OCI-LY7 (cell line): ENCODE data around the gene APOH. TPM values are rescaled to one million over a fixed set of nuclear protein-coding genes. Genes with fewer than 3 reads are reported as not detected.

Experiments
- BruUV-seq: library from RNA; stranded (reverse); fragments of 400-500 nt; replicated peaks from 2 replicates; lab custom pipeline; 2021; lab: Mats Ljungman, UMichigan
- CTCF ChIA-PET: fragments of 300-600 bp; sonication (Branson Sonifier 250); formaldehyde crosslinking; loops from one replicate; lab custom pipeline; 2022; ENCODE audit warnings: antibody characterized with exemption; ENCODE audit not compliant: unreplicated experiment; lab: Charles Lee
- POLR2A ChIA-PET: fragments of 300-600 bp; sonication (Branson Sonifier 250); formaldehyde crosslinking; loops from one replicate; lab custom pipeline; 2022; ENCODE audit warnings: antibody characterized with exemption; lab: Charles Lee
- DNase-seq: peaks from one replicate; pipeline ENCODE4 v3.0.0-alpha.2; 2015; ENCODE audit warnings: low spot score
- H2AFZ ChIP-seq: fragments of 200-600 bp; sonication (generic), shearing (Covaris generic); 2 replicates; pipeline ENCODE4 v1.6.1; 2014; ENCODE audit warnings: mild to moderate bottlenecking, antibody characterized with exemption, low read length, moderate library complexity
- H3K27ac ChIP-seq: fragments of 200-600 bp; sonication (generic); 2 replicates; pipeline ENCODE4 v1.5.1; 2014; ENCODE audit warnings: mixed run types, low read depth, mild to moderate bottlenecking, moderate library complexity, low read length, inconsistent platforms; ENCODE audit not compliant: poor library complexity, severe bottlenecking
- H3K36me3 ChIP-seq: fragments of 200-600 bp; sonication (generic); 2 replicates; pipeline ENCODE4 v1.6.1; 2014; ENCODE audit warnings: mild to moderate bottlenecking, antibody characterized with exemption, low read length, moderate library complexity, mixed read lengths; ENCODE audit not compliant: insufficient read depth
- H3K4me1 ChIP-seq: fragments of 200-600 bp; sonication (generic); 2 replicates; pipeline ENCODE4 v1.5.1; 2014; ENCODE audit warnings: mild to moderate bottlenecking, low read length; ENCODE audit not compliant: insufficient read depth, poor library complexity, severe bottlenecking
- H3K4me2 ChIP-seq: fragments of 200-600 bp; sonication (generic); 2 replicates; pipeline ENCODE4 v1.6.1; 2014; ENCODE audit warnings: mild to moderate bottlenecking, low read length
- H3K4me3 ChIP-seq: fragments of 200-600 bp; sonication (generic); 2 replicates; pipeline ENCODE4 v1.5.1; 2014; ENCODE audit warnings: mild to moderate bottlenecking, low read depth, low read length; ENCODE audit not compliant: poor library complexity, severe bottlenecking
- H3K79me2 ChIP-seq: fragments of 200-600 bp; sonication (generic); 2 replicates; pipeline ENCODE4 v1.6.1; 2016; ENCODE audit warnings: low read depth, mild to moderate bottlenecking, low read length, moderate library complexity, mixed read lengths; ENCODE audit not compliant: insufficient read depth
- H3K9me2 ChIP-seq: fragments of 200-600 bp; sonication (generic); 2 replicates; pipeline ENCODE4 v1.6.1; 2016; ENCODE audit warnings: mild to moderate bottlenecking, low read length, mixed read lengths; ENCODE audit not compliant: insufficient read depth
- H3K9me3 ChIP-seq: fragments of 200-600 bp; sonication (generic); 2 replicates; pipeline ENCODE4 v1.6.1; 2014; ENCODE audit warnings: mild to moderate bottlenecking, mixed run types, low read length, mixed read lengths
- H4K20me1 ChIP-seq: fragments of 200-600 bp; sonication (generic); 2 replicates; pipeline ENCODE4 v1.6.1; 2014; ENCODE audit warnings: mild to moderate bottlenecking, antibody characterized with exemption, low read length, moderate library complexity, mixed read lengths; ENCODE audit not compliant: insufficient read depth
- CTCF ChIP-seq: fragments of 200-600 bp; sonication (generic); conservative IDR thresholded peaks from 2 replicates; pipeline ENCODE4 v1.5.1; 2014; ENCODE audit warnings: mild to moderate bottlenecking, antibody characterized with exemption, low read length, moderate library complexity, mixed read lengths
- EZH2phosphoT487 ChIP-seq: fragments of 200-600 bp; sonication (generic); IDR thresholded peaks from 2 replicates; pipeline ENCODE4 v1.6.1; 2018; ENCODE audit warnings: low read depth, borderline replicate concordance, mild to moderate bottlenecking, mixed run types, antibody characterized with exemption, low read length, moderate library complexity, mixed read lengths
- intact Hi-C: fragments of 100-400 bp; cut with micrococcal nuclease; formaldehyde crosslinking; loops from one replicate; pipeline ENCODE4 v1.10.0; 2022; ENCODE audit not compliant: unreplicated experiment
- total RNA-seq, 2 experiments: library from RNA; depleted of rRNA in 1 of 2; stranded (reverse); fragments of >200 nt in 1 of 2; shearing (Covaris generic) in 1 of 2; gene quantifications; 2 replicates each; pipeline ENCODE4 v1.2.3, GENCODE V29; 2014 to 2022

APOH gene
- total RNA-seq, 2 experiments from 2014 or later, result not detected

- H3K4me2 ChIP-seq, result no peak overlapping the region
- no peak for DNase-seq
- H3K9me2 ChIP-seq, result no peaks in the 10 kb centered on the region
- no peak overlapping the region for H2AFZ ChIP-seq
- ChIA-PET CTCF (no interaction called here), POLR2A (interaction anchor here (0.7 kb wide), 1 partner anchor 318 kb away, joined by 3 read pairs; no protein-coding TSS in a partner anchor)
- no peak for TF ChIP-seq CTCF
- no peak for TF ChIP-seq EZH2phosphoT487
- no peaks in the 10 kb centered on the region for H3K9me3 ChIP-seq
- H4K20me1 ChIP-seq, result no peaks in the 10 kb centered on the region
- no peaks in the 10 kb centered on the region for H3K36me3 ChIP-seq
- BruUV-seq, result no TSS peak
- H3K4me3 ChIP-seq, result no peak overlapping the region
- no peaks in the 10 kb centered on the region for H3K79me2 ChIP-seq
- intact Hi-C loops, result no loop called here
- H3K4me1 ChIP-seq, result no peaks in the 10 kb centered on the region
- H3K27ac ChIP-seq, result no peak overlapping the region
Observed at GRCh38 chr17:66229783-66230538, 746 bp upstream of the APOH start.

- Histone ChIP-seq H4K20me1 (no peaks in the 10 kb centered on the region), H3K4me3 (no peak overlapping the region), H3K27ac (no peak overlapping the region), H3K4me1 (no peaks in the 10 kb centered on the region), H3K36me3 (no peaks in the 10 kb centered on the region), H3K79me2 (no peaks in the 10 kb centered on the region), H3K4me2 (no peak overlapping the region), H2AFZ (no peak overlapping the region), H3K9me2 (no peaks in the 10 kb centered on the region), H3K9me3 (no peaks in the 10 kb centered on the region)
- CTCF ChIA-PET, result no interaction called here
- intact Hi-C loops, result no loop called here
- POLR2A ChIA-PET, result interaction anchor here (0.6 kb wide), 1 partner anchor 343 kb away, joined by 3 read pairs; no protein-coding TSS in a partner anchor
- no TSS peak for BruUV-seq
- TF ChIP-seq CTCF (no peak), EZH2phosphoT487 (no peak)
- no peak for DNase-seq
Observed at GRCh38 chr17:66227212-66228045, 1.8 kb downstream of the APOH start.
